HG03108 (cell line): ENCODE data around the gene HOMER2.
"Not testable (repeated sequence)": the region's sequence is repeated elsewhere in the genome, so short reads cannot be mapped to it uniquely, and the experiment has no call there.

Experiments used
- ATAC-seq: cut with Tn5 transposase; IDR thresholded peaks from one replicate; pipeline ENCODE4 v1.9.1; 2021; ENCODE audit warnings: moderate library complexity; ENCODE audit not compliant: unreplicated experiment

HOMER2 gene

DNA sequence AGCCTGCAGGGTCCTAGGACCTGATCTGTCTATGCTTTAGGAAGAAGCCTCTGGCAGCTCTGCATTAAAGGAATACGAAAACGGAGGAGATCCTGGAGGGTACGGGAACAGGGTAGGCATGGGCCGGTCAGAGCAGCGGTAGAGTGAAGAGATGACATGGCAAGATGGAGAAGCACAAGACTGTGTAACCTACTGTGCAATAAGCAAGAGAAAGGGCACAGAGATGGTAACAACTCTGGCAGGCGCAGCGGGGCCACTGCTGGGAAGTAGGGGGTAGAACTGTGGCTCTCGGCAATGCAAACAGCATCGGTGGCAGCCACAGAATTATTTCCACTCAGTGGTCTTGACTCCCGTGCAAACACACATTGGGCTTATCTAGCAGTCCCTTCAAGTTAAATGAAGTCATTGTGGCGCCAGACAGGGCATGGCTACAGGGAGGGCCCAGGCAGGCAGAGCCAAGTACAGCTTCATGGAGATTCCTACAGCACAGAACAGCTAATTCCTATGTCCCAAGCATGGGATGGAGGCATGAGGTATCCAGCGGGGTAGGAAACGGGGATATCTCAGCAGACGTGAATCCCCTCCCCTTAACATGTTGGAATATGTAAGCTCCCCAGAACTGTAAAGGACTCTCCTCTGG is 114.3 kb downstream of the HOMER2 start:
- no peak for ATAC-seq

DNA sequence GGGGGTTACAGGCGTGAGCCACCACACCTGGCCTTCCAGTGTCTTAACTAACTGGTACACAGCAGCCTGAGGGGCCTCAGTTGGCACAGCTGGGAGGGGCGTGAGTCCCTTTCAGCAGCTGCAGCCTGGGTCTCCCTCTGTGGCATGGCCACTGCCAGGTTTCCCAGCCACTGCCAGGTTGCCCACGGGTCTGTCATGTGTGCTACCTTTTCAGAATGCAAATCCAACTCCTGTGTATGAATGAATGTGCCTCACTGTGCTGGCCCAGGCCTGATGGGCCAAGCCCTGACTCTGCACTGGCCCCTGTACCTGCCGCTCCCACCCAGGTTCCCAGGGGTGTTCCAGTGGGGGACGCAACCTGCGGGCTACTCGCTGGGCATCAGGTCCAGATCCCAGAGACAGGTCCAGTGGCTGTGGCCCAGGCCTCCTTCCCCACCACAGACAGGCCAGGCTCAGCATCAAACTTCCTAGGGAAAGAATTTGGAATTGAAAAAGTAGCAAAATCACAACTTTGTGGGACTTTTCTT is 117.1 kb downstream of the HOMER2 start:
- no peak for ATAC-seq

DNA sequence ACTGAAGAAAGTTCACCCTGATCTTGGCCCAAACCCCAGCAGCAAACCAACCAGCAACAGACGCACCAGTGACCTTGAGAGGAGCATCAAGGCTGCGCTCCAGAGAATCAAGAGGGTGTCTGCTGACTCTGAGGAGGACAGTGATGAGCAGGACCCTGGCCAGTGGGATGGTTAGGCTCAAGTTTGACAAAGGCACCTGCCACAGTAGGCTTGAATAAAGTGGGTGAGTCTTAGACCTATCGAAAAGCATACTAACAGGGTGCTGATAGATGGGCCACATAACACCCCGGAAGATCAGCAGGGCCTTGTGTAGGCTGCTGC is 119.2 kb downstream of the HOMER2 start:
- no peak for ATAC-seq

DNA sequence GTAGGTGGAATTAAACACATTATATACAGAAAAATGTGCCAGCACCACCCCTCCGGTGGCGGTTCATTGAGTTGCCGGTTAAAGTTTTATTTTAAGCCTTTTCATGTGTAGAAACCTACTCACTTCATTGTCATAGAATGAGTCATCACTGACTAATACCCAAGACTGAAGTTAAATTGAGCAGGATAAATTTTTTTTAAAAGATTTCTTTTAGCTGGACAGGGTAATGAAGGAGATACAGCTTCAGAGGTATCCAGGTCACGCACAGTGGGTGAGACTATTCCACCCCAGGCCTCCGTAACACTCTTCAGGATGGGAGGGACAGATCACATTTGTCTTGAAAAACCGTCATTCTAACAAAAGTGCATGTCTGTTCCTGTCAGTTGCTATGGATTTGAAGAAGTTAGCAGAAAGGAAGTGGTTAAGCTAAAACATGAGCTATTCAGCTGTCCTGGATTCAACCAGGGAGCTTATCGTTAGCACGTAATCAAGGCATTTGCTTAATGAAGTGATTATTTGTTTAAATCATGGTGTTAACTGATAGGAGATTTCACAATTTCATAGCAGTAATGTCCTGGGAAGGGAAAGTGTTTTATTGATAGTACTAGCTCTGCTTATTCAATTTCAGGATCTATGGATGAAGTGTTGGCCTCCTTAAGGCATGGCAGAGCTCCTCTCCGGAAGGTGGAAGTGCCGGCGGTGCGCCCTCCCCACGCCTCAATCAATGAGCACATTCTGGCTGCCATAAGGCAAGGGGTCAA is 119.7 kb downstream of the HOMER2 start:
- ATAC-seq: peak; percentile 87

DNA sequence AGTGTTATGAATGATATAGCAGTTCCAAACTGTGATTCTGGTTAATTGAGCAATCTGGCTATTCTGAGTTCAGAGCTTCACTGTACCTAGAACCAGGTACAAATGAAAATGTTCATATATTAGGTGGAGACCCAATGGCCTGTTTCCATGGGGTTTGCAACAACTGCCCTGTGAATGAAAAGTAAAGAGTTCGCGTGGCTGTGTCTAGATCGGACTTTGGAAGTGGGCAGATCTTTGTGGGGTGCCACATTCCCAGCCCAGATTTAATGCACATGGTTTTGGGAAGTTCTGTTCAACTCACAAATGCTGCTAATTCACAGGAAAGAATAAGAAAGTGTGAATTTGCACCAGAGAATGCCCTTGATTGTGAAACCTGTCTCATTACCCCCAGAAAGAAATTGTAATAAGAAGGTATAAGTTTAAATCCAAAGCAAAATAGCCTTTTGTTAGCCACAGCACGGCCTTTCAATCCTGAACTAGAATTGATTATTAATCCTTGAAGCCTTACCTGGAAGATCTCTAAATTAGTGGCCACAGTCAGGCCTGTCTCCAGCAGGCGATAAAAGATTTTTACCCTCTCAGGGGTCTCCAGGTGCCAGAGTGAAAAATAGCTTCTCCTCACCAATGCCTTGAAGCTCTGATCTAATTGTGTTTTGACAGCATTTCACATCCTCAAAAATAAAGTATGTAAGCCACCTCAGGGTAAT is 120.5 kb downstream of the HOMER2 start:
- ATAC-seq: no peak

DNA sequence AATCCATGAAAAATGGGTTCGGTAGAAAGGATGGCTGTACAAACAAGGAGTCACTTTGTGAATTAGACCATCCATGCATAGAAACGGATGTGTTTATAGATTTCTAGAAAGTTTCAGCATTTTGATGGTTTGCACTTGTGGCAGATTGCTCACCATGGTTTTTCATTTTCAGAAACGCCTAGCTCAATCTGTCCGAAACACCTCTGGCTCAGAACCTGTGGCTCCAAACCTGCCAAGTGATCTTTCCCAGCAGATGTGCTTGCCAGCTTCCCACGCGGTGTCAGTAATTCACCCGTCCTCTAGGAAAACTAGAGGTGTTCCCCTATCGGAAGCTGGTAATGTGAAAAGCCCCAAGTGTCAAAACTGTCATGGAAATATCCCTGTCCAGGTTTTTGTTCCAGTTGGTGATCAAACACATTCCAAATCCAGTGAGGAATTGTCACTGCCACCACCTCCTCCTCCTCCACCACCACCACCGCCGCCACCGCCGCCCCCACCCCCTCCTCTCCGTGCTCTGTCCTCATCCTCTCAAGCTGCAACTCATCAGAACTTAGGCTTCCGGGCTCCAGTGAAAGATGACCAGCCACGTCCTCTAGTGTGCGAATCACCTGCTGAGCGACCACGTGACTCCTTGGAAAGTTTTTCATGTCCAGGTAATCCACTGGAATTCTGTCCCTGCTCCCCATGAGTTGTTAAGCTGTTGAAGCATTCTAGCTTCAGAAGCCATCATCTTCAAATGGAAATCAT is 121.9 kb downstream of the HOMER2 start:
- ATAC-seq: no peak

DNA sequence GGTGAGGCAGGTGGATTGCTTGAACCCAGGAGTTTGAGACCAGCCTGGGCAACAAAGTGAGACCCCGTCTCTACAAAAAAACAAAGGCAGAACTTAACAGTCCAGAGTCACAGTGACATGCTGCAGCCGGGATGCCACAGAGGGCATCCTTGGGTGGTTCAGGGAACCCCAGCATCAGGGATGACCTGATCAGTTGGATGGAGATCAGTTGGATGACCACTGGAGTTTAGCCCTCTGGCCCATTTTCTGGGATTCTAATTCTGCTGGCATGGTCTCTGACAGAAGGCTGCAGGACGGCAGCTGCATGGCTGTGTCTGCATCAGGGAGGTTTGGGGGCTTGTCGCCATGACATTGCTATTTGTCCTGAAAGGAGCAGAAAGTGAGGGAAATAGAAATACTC is 123.3 kb downstream of the HOMER2 start:
- no peak for ATAC-seq

DNA sequence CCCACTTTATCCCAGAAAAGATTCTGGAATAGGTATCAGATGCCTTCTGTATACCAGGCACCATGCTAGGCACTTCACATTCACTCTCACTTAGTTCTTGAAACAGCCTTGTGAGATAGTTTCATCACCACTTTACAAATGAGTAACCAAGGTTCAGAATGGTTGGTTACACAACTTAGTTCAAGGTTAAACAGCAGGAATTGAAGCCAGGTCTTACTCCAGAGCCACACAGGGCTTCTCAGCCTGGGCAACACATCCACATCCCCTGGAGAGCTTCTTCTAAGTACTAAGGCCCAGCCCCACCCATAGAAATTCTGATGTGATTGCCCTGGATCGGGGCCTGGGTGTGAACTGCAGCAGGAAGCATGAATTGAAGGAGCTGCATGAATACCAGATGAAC is 124.4 kb downstream of the HOMER2 start:
- ATAC-seq: no peak

DNA sequence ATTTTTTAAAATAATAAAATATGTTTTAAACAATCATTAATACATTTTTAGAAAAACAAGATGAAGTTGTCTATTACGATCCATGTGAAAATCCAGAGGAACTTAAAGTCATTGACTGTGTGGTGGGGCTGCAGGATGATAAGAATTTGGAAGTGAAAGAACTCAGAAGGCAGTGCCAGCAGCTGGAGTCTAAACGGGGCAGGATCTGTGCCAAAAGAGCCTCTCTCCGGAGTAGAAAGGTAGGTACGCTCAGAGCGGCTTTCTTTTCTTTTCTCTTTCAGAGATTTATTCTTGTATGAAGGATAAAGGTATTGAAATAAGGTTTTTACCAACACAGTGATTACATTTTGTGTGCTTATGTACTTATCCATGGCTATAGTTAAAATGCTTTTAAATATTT is 129.5 kb downstream of the HOMER2 start:
- no peak for ATAC-seq

DNA sequence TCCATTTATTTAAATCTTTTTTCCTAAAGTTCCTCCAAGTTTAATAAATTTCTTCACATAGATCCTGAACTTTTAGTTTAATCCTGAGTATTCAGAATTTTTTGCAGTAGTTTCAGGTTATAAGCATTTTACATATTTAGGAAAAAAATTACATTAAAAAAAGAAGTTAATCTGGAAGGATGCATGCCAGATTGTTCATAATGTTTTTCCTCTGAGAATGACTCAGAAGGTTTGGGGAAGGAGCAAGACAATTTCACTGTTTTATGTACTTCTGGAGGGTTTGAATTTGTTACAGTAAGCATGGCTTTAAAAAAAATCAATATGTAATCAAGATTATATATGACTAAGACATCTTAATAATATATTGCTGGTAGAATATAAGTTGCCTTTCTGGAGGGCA is 130.7 kb downstream of the HOMER2 start:
- not testable (repeated sequence) for ATAC-seq

DNA sequence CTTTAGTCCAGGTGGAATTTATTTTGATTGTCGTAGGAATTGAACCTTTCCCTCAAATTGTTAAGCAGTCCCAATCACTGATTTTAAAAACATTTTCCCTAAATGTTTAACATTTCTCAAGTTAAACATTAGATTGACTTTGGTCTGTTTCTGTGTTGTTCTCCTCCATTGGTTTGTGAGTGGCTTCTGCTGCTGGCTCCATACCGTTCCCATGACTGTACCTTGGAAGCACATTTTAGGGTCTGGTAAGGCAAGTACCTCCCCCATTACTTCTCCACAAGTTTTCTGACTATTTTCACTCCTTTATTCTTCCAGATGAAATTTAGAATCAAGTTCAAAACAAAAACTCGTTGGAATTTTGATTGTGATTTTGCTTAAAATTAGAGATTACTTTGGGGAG is 131.1 kb downstream of the HOMER2 start:
- ATAC-seq: not testable (repeated sequence)

DNA sequence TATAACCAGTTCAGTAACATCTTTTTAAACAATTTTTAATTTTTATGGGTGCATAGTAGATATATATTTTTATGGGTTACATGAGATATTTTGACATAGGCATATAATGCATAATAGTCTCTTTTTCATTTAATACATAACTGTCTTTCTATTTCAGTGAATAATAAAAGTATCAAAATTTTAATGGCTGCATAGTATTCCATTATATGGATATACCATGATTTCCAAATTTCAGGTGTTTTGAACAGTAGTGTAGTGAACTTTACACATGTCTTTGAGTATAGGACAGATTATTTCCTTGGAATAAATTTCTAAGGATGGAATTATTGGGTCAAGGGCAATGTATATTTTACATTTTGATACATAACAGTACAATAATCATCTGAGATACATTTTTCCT is 132.4 kb downstream of the HOMER2 start:
- no peak for ATAC-seq

DNA sequence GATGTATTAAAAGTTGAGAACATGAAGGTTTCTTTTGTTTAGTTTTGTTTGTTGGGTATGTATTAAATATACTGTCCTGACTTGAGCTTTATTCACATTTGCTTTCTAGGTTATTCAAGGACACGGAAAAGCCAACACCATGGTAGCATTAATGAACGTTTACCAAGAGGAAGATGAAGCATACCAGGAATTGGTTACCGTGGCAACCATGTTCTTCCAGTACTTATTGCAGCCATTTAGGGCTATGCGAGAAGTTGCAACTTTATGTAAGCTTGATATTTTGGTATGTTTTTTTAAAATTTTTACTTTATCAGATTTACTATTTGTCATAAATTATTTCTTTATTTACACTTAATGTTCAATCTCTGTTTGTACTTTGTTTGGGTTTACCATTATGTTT is 139.5 kb downstream of the HOMER2 start:
- no peak for ATAC-seq

DNA sequence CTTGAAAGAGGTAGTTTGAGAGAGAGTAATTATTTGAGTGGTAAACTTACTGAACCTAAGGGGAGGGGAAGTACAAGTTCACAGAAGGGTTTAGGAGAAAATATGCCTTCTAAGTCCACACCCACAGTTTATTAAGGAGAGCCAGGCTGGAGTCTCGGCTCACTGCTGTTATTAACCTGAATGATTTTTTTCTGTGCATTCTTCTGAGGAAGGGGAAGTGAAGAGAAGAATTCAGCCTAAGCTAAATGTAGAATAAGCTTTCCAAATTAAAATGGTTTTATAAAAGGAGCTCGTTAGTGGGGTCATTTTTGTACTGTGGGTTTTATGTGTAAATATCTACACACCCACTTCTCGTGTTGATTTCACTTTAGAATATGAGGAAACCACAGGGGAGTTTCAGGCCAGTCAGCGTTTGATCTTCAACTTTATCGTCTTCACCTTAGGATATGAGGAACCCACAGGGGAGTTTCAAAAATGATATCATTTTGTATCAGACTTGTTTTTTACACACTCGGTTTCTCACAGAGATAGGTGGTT is 141.6 kb downstream of the HOMER2 start:
- ATAC-seq: no peak

DNA sequence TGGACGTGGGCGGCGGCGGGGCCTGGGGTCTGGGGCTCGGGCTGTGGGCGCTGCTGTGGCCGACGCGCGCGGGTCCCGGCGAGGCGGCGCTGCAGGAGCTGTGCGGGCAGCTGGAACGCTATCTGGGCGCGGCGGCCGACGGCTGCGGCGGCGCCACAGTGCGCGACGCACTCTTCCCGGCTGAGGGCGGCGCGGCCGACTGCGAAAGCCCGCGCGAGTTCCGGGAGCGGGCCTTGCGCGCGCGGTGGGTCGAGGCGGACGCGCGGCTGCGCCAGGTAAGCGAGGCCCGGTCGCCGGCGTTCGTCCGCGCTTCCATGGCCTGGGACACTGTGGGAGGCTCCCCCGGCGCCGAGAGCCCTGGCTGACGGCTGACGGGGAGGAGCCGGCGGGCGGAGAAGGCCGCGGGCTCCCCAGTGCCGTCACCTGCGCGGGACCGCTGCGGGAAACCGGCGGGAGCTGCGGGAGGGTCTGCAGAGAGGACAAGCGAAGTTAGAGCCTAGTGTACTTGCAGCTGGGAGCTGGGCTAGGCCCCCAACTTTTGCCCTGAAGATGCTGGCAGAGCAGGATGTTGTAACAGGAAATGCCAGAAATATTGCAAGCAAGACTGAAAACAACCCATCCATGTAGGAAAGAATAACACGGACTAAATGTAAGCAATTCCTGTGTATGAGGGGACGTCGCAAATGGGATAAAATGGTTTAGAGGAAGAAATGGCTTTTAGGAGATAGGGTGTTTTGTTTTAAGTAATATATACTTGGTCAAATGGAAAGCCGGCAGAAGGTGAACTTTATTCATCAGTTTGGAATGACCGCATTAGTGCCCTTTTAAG is 142.2 kb downstream of the HOMER2 start:
- peak; percentile 10 for ATAC-seq

DNA sequence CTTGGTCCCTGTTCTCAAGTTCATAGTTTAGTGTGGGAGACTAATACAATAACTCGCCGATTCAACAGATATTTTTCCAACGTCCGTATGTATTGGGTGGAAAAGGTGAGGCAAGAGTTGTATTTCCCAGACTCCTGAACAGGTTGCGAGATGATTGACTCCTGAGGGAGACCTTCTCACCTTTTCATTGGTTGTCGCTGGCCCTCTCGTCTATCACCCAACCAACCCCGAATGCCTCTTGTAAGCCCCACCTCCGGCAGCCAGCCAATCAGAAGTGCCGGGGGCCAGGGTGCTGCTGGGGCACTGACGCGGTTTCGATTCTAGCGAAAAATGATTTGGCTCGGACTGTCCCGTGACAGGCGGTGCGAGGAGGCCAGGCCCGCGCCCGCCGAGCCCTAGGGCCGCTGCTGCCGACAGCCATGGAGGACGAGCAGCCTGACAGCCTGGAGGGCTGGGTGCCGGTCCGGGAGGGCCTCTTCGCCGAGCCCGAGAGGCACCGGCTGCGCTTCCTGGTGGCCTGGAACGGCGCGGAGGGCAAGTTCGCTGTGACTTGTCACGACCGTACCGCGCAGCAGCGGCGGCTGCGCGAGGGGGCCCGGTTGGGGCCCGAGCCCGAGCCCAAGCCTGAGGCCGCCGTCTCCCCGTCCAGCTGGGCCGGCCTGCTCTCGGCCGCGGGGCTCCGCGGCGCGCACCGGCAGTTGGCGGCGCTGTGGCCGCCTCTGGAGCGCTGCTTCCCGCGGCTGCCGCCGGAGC is 143.0 kb downstream of the HOMER2 start, which contains the start of gene WHAMM:
Gene WHAMM (plus strand): TSS at position 321 of the 753 bp plus-strand sequence. CDS start 99 bp downstream, at position 420.
- peak; percentile 67 for ATAC-seq

DNA sequence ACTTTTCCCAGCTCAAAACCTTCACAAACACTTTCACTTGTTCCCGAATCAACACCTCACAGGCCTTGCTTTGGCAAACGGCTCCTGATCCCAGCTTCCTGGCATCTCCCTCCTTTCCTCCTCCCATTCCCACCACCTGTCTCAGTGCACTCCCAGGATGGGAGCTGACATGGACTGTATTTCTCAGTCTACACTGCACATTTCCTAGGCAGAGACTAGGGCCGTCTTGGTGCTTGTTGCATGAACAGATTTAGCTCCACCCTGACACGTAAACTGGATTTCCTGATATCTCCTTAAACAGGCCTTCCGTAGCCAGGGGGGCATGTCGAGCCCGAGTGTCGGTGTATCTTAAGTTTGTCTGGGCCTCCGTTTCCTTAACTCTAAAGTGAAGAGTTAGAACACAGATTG is 143.9 kb downstream of the HOMER2 start:
- ATAC-seq: no peak

DNA sequence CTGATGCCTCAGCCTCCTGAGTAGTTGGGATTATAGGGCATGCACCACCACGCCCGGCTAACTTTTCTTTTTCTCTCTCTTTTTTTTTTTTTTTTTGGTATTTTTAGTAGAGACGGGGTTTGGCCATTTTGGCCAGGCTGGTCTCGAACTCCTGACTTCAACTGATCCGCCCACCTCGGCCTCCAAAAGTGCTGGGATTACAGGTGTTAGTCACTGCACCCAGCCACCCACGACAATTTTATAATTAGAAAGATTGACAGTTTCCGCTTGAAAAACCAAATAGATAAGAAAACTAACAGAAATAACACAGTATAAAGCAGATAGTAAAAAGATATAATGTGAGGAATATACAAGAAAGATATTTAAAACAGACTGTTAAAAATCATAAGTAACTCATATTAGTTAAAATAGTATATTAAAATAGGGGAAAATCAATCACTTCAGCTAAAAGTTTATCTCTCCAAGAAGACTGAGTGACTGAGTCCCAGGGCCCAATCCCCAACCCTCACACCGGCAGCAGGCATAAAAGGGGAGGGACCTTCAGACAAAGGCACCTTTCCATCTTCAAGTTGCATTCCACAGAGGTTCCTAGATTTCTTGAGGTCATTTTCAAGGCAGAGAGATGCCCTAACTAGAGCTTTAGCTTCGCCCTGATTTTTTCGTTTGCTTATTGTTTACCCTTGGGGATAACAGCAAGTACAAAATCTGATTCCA is 144.4 kb downstream of the HOMER2 start:
- ATAC-seq: no peak

DNA sequence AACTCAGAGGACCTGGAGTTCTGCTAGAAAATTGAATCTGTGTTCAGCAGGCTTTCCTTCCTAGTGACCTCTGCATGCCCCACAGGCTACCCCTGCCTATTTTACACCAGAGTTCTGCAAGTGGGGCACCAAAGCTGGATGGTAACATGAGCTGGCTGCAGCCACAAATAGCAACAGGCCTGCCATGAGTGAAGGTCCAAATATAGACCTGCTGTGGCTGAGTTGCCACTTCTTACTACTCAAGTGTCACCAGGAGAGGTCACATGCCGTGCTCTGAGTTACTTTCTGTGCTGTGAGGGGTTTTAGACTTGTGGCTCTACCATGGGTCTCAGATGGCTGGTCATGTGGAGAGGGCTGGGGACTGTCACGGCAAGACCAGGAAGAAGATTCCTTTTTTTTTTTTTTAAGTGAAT is 146.5 kb downstream of the HOMER2 start, which contains the start of gene FSD2:
Gene FSD2 (minus strand): TSS at position 76 of the 413 bp plus-strand sequence. CDS start 18,679 bp downstream, outside the sequence.
- ATAC-seq: peak; percentile 72
